Measurements from ENCODE around the gene ENOPH1. TPM values are rescaled to one million over a fixed set of nuclear protein-coding genes. Genes with fewer than 3 reads are reported as not detected.
"Not testable (repeated sequence)": the region's sequence is repeated elsewhere in the genome, so short reads cannot be mapped to it uniquely, and the experiment has no call there.

The ENOPH1 gene
- total and polyA plus RNA-seq, 2 of the 13 experiments (the other 11 are each of a cell fraction or from before 2014, with no cell fraction given): 15.5 to 64.3 TPM

GRCh38 chr4:82390061-82390460, 40.3 kb upstream of the ENOPH1 start:
- H3K4me3 ChIP-seq (replicated peaks in 1 of 3; ENCODE audit: insufficient read depth in 1 of 3, low read depth in 2 of 3, low read length in 3 of 3); H3K9me3 ChIP-seq (ENCODE audit: low read length); H2AFZ ChIP-seq (ENCODE audit: low read length); CTCF ChIA-PET (ENCODE audit: low intra/inter-chr PET ratio, low total read pairs); in situ Hi-C loops (cut with HindIII; ENCODE audit: extremely low pct_ligation_motif_present, low pct_unique_long_range_greater_than_20kb); H3K4me2 ChIP-seq (ENCODE audit: low read depth, low read length); H3K79me2 ChIP-seq (ENCODE audit: insufficient read depth, low read length); H3K27ac ChIP-seq (ENCODE audit: extremely low read length, insufficient read depth, low read length); ATAC-seq; H3K27me3 ChIP-seq (ENCODE audit: control insufficient read depth in 1 of 2, insufficient read depth in 2 of 2, low read length in 2 of 2); BruUV-seq (replicated peaks); FAIRE-seq; H3K9ac ChIP-seq (ENCODE audit: insufficient read depth, low read depth, low read length); H3K36me3 ChIP-seq (replicated peaks in 1 of 2; ENCODE audit: control insufficient read depth in 1 of 2, insufficient read depth in 2 of 2, low read length in 2 of 2); DNase-seq (ENCODE audit: low spot score); H4K20me1 ChIP-seq (ENCODE audit: insufficient read depth, low read length); intact Hi-C loops (cut with micrococcal nuclease; ENCODE audit: unreplicated experiment): not testable (repeated sequence)
- 87% methylated on average over 9 of the region's 9 CpGs for WGBS (ENCODE audit: low lambda C conversion rate)
- POLR2A ChIA-PET: interaction anchor here (0.6 kb wide), 1 partner anchor 16 kb away, joined by 3 read pairs; the partner anchor contains the start of gene HNRNPD
- H3K4me1 ChIP-seq (ENCODE audit: insufficient read depth, low read length): peaks cover 15% of the 10 kb centered on the region

- no peak overlapping the region for H3K4me3 ChIP-seq (replicated peaks in 1 of 3; ENCODE audit: insufficient read depth in 1 of 3, low read depth in 2 of 3, low read length in 3 of 3)
- peak overlapping the region; percentile 34 for H3K4me2 ChIP-seq (ENCODE audit: low read depth, low read length)
- peaks cover 12% of the 10 kb centered on the region for H3K4me1 ChIP-seq (ENCODE audit: insufficient read depth, low read length)
- CTCF ChIA-PET (ENCODE audit: low intra/inter-chr PET ratio, low total read pairs): no interaction called here
- 0 out of 5 replicates have a peak, but pooled peaks cover 0 to 6% of the 10 kb centered on the region in 2 experiments for H3K27me3 ChIP-seq (ENCODE audit: control insufficient read depth in 1 of 2, insufficient read depth in 2 of 2, low read length in 2 of 2)
- H3K79me2 ChIP-seq (ENCODE audit: insufficient read depth, low read length): no peaks in the 10 kb centered on the region
- DNase-seq (ENCODE audit: low spot score) (peak; percentile 72), FAIRE-seq (no peak), ATAC-seq (peak; percentile 63)
- H3K9me3 ChIP-seq (ENCODE audit: low read length): no peaks in the 10 kb centered on the region
- intact Hi-C loops (cut with micrococcal nuclease; ENCODE audit: unreplicated experiment) (no loop called here), in situ Hi-C loops (cut with HindIII; ENCODE audit: extremely low pct_ligation_motif_present, low pct_unique_long_range_greater_than_20kb) (no loop called here)
- H3K27ac ChIP-seq (ENCODE audit: extremely low read length, insufficient read depth, low read length): no peak overlapping the region
- no TSS peak for BruUV-seq (replicated peaks)
- H4K20me1 ChIP-seq (ENCODE audit: insufficient read depth, low read length): no peaks in the 10 kb centered on the region
- H3K36me3 ChIP-seq (replicated peaks in 1 of 2; ENCODE audit: control insufficient read depth in 1 of 2, insufficient read depth in 2 of 2, low read length in 2 of 2): no peaks in the 10 kb centered on the region
- POLR2A ChIA-PET: interaction anchor here (1.3 to 1.5 kb wide), 3 partner anchors 21 to 34 kb away, joined by 3 to 9 read pairs (median 4); partner anchors contain the start of gene HNRNPD
- 0% methylated on average over 3 of the region's 3 CpGs for WGBS (ENCODE audit: low lambda C conversion rate)
- H3K9ac ChIP-seq (ENCODE audit: insufficient read depth, low read depth, low read length): no peak overlapping the region
- H2AFZ ChIP-seq (ENCODE audit: low read length): no peak overlapping the region
- TF ChIP-seq REXO4 (CRISPR knock-in tag; IDR thresholded peaks at IDR 0.05; ENCODE audit: borderline replicate concordance) (no peak), BRCA1 (CRISPR knock-in tag; IDR thresholded peaks at IDR 0.05) (no peak), MLXIP (CRISPR knock-in tag; IDR thresholded peaks at IDR 0.05; ENCODE audit: borderline replicate concordance) (no peak), ELF3 (CRISPR knock-in tag; IDR thresholded peaks at IDR 0.05) (0 out of 2 replicates have a peak, but pooled peaks have one; percentile 19), ZNF253 (CRISPR knock-in tag; IDR thresholded peaks at IDR 0.05; ENCODE audit: borderline replicate concordance) (no peak), AGO2 (optimal IDR thresholded peaks at IDR 0.05; ENCODE audit: low read depth, low read length) (no peak), ZSCAN29 (CRISPR knock-in tag; conservative IDR thresholded peaks at IDR 0.05) (no peak), NFRKB (IDR thresholded peaks at IDR 0.05) (no peak), TBX2 (CRISPR knock-in tag; IDR thresholded peaks at IDR 0.05; ENCODE audit: borderline replicate concordance) (no peak), ZIK1 (CRISPR knock-in tag; IDR thresholded peaks at IDR 0.05; ENCODE audit: borderline replicate concordance, low read depth) (no peak), THAP11 (CRISPR knock-in tag; IDR thresholded peaks at IDR 0.05) (no peak), MED8 (CRISPR knock-in tag; IDR thresholded peaks at IDR 0.05; ENCODE audit: insufficient replicate concordance) (no peak), NFKBIZ (CRISPR knock-in tag; IDR thresholded peaks at IDR 0.05) (no peak), GPN1 (CRISPR knock-in tag; IDR thresholded peaks at IDR 0.05; ENCODE audit: borderline replicate concordance) (no peak), SPEN (CRISPR knock-in tag; IDR thresholded peaks at IDR 0.05; ENCODE audit: low read depth) (no peak), SETDB1 (CRISPR knock-in tag; IDR thresholded peaks at IDR 0.05; ENCODE audit: borderline replicate concordance) (no peak), POLR2AphosphoS2 (IDR thresholded peaks at IDR 0.05; ENCODE audit: low read depth, low read length) (no peak)
These were observed 35.5 kb upstream of the ENOPH1 start for GRCh38 chr4:82394896-82395295.
